Measurements from ENCODE around the gene MAS1L.

DNA sequence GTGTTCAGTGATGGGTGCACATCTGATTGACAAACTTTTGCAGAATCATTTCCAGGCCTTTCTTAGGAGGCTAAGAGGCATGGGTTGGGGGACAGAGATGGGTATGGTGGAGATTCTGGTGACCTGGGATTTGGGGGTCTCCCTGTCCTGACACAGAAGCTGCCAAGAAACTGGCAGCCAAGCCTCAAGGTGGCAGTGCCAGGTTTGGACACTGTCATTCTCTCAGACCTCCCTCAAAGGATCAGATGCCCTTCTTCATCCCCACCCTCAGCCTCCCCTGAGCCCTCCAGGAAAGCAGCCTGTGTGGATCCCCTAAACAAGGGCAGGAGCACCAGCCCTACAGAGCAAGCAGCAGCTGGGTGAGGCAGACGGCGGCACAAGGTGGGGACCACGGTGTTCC, 18.1 kb upstream of the MAS1L start:
- TF ChIP-seq, protein P1, sequence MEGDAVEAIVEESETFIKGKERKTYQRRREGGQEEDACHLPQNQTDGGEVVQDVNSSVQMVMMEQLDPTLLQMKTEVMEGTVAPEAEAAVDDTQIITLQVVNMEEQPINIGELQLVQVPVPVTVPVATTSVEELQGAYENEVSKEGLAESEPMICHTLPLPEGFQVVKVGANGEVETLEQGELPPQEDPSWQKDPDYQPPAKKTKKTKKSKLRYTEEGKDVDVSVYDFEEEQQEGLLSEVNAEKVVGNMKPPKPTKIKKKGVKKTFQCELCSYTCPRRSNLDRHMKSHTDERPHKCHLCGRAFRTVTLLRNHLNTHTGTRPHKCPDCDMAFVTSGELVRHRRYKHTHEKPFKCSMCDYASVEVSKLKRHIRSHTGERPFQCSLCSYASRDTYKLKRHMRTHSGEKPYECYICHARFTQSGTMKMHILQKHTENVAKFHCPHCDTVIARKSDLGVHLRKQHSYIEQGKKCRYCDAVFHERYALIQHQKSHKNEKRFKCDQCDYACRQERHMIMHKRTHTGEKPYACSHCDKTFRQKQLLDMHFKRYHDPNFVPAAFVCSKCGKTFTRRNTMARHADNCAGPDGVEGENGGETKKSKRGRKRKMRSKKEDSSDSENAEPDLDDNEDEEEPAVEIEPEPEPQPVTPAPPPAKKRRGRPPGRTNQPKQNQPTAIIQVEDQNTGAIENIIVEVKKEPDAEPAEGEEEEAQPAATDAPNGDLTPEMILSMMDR (IDR thresholded peaks at IDR 0.05), result no peak
- TF ChIP-seq POLR2A (IDR thresholded peaks at IDR 0.05), result no peak

Data from tibial nerve (tissue), 3 donors.